ENCODE data around the gene IRF5.
A peak's percentile ranks its signal among the peaks of the same experiment; 100 is the strongest.
"Not testable (repeated sequence)": the region's sequence is repeated elsewhere in the genome, so short reads cannot be mapped to it uniquely, and the experiment has no call there.

IRF5 gene

GRCh38 chr7:128939075-128939860, 1.5 kb downstream of the IRF5 start:
- Histone ChIP-seq H3K4me1 (peaks cover 0 to 25% (median 19%) of the 10 kb centered on the region in 4 donors), H3K4me3 (peak overlapping the region; percentile 57 to 58), H3K27ac (no peak overlapping the region), H3K9me3 (no peaks in the 10 kb centered on the region), H3K36me3 (no peaks in the 10 kb centered on the region), H3K27me3 (peaks cover 0 to 48% of the 10 kb centered on the region in 2 donors)
- no peak for TF ChIP-seq CTCF (IDR thresholded peaks at IDR 0.05)
- peak in 1 of 2 donors; percentile 50 for DNase-seq
- intact Hi-C loops (cut with DNase I; ENCODE audit: low total_unique reads), result no loop called here

- peak overlapping the region; percentile 6 to 57 for H3K4me3 ChIP-seq
These were observed 2.2 kb downstream of the IRF5 start for GRCh38 chr7:128939861-128940410.

GRCh38 chr7:128940494-128941322, 3.0 kb downstream of the IRF5 start:
- H3K9me3 ChIP-seq, result no peaks in the 10 kb centered on the region
- peaks cover 0 to 41% of the 10 kb centered on the region in 2 donors for H3K27me3 ChIP-seq
- peaks cover 0 to 25% (median 19%) of the 10 kb centered on the region in 4 donors for H3K4me1 ChIP-seq
- DNase-seq, result peak in 1 of 2 donors; percentile 66
- intact Hi-C loops (cut with DNase I; ENCODE audit: low total_unique reads), result no loop called here
- TF ChIP-seq CTCF (IDR thresholded peaks at IDR 0.05), result no peak
- H3K27ac ChIP-seq, result no peak overlapping the region
- H3K36me3 ChIP-seq, result no peaks in the 10 kb centered on the region
- no peak overlapping the region for H3K4me3 ChIP-seq

More at GRCh38 chr7:128939861-128940410, 2.2 kb downstream of the IRF5 start:
- no peak for DNase-seq
- peaks cover 0 to 25% (median 19%) of the 10 kb centered on the region in 4 donors for H3K4me1 ChIP-seq
- no peaks in the 10 kb centered on the region for H3K9me3 ChIP-seq
- H3K27ac ChIP-seq, result no peak overlapping the region
- H3K36me3 ChIP-seq, result no peaks in the 10 kb centered on the region
- intact Hi-C loops (cut with DNase I; ENCODE audit: low total_unique reads), result no loop called here
- peaks cover 0 to 41% of the 10 kb centered on the region in 2 donors for H3K27me3 ChIP-seq
- no peak for TF ChIP-seq CTCF (IDR thresholded peaks at IDR 0.05)

- H3K27me3 ChIP-seq, result peaks cover 0 to 41% of the 10 kb centered on the region in 2 donors
- no peak for TF ChIP-seq CTCF (IDR thresholded peaks at IDR 0.05)
- DNase-seq, result no peak
- H3K9me3 ChIP-seq, result no peaks in the 10 kb centered on the region
- H3K4me3 ChIP-seq, result no peak overlapping the region
- H3K36me3 ChIP-seq, result no peaks in the 10 kb centered on the region
- intact Hi-C loops (cut with DNase I; ENCODE audit: low total_unique reads), result no loop called here
- H3K4me1 ChIP-seq, result peaks cover 0 to 25% (median 19%) of the 10 kb centered on the region in 4 donors
- H3K27ac ChIP-seq, result no peak overlapping the region
These were observed 3.7 kb downstream of the IRF5 start for GRCh38 chr7:128941323-128941890.

- no peaks in the 10 kb centered on the region for H3K36me3 ChIP-seq
- H3K27ac ChIP-seq, result no peak overlapping the region
- no peak for DNase-seq
- TF ChIP-seq CTCF (IDR thresholded peaks at IDR 0.05), result no peak
- peaks cover 0 to 38% of the 10 kb centered on the region in 2 donors for H3K27me3 ChIP-seq
- intact Hi-C loops (cut with DNase I; ENCODE audit: low total_unique reads), result no loop called here
- no peaks in the 10 kb centered on the region for H3K9me3 ChIP-seq
- peaks cover 0 to 25% (median 19%) of the 10 kb centered on the region in 4 donors for H3K4me1 ChIP-seq
- H3K4me3 ChIP-seq, result no peak overlapping the region
These were observed 4.3 kb downstream of the IRF5 start for GRCh38 chr7:128941946-128942526.

- H3K9me3 ChIP-seq; H3K27ac ChIP-seq; H3K4me3 ChIP-seq; DNase-seq; H3K36me3 ChIP-seq; intact Hi-C loops (cut with DNase I; ENCODE audit: low total_unique reads): not testable (repeated sequence)
- Histone ChIP-seq H3K27me3 (peaks cover 0 to 31% of the 10 kb centered on the region in 2 donors), H3K4me1 (peaks cover 0 to 13% (median 9%) of the 10 kb centered on the region in 4 donors)
These were observed 5.5 kb downstream of the IRF5 start for GRCh38 chr7:128943251-128943650.

All from tibial artery (tissue), 4 donors.